Right kidney (tissue), 1 donor: ENCODE measurements around the gene CTSD.

Experiments used
- DNase-seq: peaks from one replicate; pipeline ENCODE4 v3.0.0-alpha.2; 2016

The CTSD gene

GRCh38 chr11:1730059-1730629 is 33.6 kb downstream of the CTSD start:
- no peak for DNase-seq

- DNase-seq: no peak
These were observed 34.1 kb downstream of the CTSD start for GRCh38 chr11:1729692-1730011.

DNA sequence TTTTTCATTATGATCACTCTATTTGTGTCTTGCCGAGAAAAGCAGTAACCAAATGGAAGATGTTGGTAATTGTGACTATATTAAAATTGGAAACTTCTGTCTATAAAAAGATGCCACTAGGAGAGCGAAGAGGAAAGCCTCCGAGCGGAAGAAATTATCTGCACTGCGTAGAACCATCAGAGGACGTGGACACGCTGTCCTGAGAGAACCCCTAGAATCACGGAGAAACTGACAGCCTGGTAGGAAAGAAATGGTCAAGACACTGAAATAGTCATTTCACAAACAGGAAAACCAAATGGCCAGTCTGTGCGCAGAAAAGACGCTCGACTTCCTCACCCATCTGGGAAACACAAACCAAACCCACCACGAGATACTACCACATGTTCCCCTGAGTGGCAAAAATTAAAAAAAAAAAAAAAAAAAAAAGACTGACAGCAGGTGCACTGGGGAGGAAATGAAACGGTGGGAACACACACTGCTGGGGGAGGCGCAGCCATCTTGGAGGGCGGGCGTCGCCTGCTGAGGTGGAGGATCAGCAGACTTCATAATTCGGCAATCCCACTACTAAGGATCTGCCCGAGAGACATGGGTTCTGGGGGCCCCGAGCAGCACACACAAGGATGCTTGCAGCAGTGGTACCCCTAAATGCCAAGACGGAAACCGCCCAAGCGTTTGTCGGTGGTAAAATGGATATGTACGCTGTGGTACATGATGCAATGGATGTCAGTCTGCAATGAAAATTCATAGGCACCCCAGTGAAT is 34.6 kb downstream of the CTSD start:
- no peak for DNase-seq

GRCh38 chr11:1728301-1728700 is 35.4 kb downstream of the CTSD start:
- no peak for DNase-seq

GRCh38 chr11:1727861-1728260 is 35.9 kb downstream of the CTSD start:
- no peak for DNase-seq

GRCh38 chr11:1727096-1727690 is 36.5 kb downstream of the CTSD start:
- no peak for DNase-seq

- no peak for DNase-seq
These were observed 43.9 kb downstream of the CTSD start for GRCh38 chr11:1719781-1720180.

- DNase-seq: no peak
These were observed 45.4 kb downstream of the CTSD start for GRCh38 chr11:1718326-1718725.

- no peak for DNase-seq
These were observed 46.0 kb downstream of the CTSD start for GRCh38 chr11:1717745-1718144.

DNA sequence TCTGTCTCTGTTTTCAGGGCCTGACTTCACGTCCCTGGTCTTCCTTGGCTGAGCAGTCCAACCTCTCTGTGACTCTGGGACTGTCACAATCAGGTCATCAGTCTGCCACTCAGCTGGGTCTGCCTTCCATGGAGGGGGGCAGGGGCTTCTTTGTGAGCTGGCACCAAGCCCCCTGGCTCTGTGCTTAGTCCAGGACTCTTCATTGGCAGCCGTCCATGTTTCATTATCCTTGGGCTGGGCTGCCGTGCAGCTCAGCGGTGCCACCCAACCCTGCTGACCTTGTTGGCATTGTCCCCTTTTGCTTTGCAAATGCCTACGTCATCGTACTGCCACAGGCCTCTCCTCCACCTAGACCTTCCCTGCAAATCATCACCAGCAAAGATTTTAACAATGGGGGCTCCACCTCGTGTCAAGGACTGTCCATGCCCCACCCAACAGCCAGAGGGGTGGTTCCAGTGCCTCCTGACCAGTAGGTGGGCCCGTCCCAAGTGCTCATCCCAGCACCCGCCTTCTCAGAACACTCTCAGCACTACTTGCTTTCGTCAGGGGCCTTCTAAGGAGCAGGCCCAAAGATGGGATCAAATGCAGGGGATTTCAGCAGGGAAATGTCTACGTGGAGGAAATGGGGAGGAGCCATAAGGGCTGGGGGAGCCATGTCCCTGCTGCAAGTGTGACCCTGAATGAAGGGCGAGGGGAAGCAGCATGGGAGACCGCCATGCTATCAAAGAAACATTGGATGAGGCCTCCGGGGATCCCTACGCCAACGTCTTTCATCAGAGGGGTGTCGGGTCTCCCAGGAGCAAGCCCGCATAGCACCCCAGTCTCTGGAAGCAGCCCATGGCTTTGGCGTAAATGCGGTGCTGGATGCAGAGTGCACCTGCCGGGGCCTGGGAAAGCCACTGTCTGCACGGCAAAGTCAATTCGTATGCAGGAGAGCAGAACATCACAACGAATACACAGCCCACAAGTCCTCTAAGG is 48.5 kb downstream of the CTSD start:
- DNase-seq: no peak

GRCh38 chr11:1708716-1709115 is 55.0 kb downstream of the CTSD start:
- no peak for DNase-seq

- no peak for DNase-seq
These were observed 56.0 kb downstream of the CTSD start for GRCh38 chr11:1707751-1708150.

GRCh38 chr11:1706634-1707400 is 56.9 kb downstream of the CTSD start:
- DNase-seq: no peak

- DNase-seq: no peak
These were observed 58.3 kb downstream of the CTSD start for GRCh38 chr11:1705126-1706052.

GRCh38 chr11:1703146-1703545 is 60.6 kb downstream of the CTSD start:
- DNase-seq: no peak
